Measurements from ENCODE around the gene MRC1.

- TF ChIP-seq CTCF (IDR thresholded peaks at IDR 0.05), result no peak
- no peak for TF ChIP-seq POLR2A (IDR thresholded peaks at IDR 0.05)
These were observed 16.2 kb upstream of the MRC1 start for GRCh38 chr10:17792991-17793390.

Measured in testis (tissue), 2 donors.